Measurements from ENCODE around the gene COL23A1.

GRCh38 chr5:178416206-178416882, 173.8 kb downstream of the COL23A1 start:
- no peak for TF ChIP-seq EZH2 (IDR thresholded peaks at IDR 0.05)
- TF ChIP-seq POLR2AphosphoS5 (IDR thresholded peaks at IDR 0.05; ENCODE audit: borderline replicate concordance, low read depth, low read length) = no peak
- no peak for TF ChIP-seq FOXP2 (optimal IDR thresholded peaks at IDR 0.05; ENCODE audit: control extremely low read depth, extremely low read length, insufficient read depth)

All from SK-N-MC (cell line).